GM18873 (cell line): ENCODE measurements around the gene VCP.

Experiments
- ATAC-seq: cut with Tn5 transposase; IDR thresholded peaks from one replicate; pipeline ENCODE4 v1.9.1; 2021; ENCODE audit warnings: mild to moderate bottlenecking, moderate library complexity, moderate number of reproducible peaks; ENCODE audit not compliant: unreplicated experiment, low FRiP score

VCP gene

GRCh38 chr9:35104586-35104985, 32.2 kb upstream of the VCP start:
- no peak for ATAC-seq

GRCh38 chr9:35103660-35104191, 31.3 kb upstream of the VCP start:
- ATAC-seq: no peak

GRCh38 chr9:35102769-35103659, 30.6 kb upstream of the VCP start, which contains the start of gene STOML2:
STOML2 (minus strand) TSS chr9:35103131; CDS start chr9:35103094, 37 bp downstream.
- peak; percentile 88 for ATAC-seq

- ATAC-seq: no peak
These were observed 30.0 kb upstream of the VCP start for GRCh38 chr9:35102465-35102768.

- no peak for ATAC-seq
These were observed 25.1 kb upstream of the VCP start for GRCh38 chr9:35097573-35097972.

GRCh38 chr9:35096035-35096849, 23.8 kb upstream of the VCP start, which contains the start of gene PIGO:
PIGO (minus strand) TSS chr9:35096591; CDS start chr9:35095565, 1,026 bp downstream.
- peak; percentile 64 for ATAC-seq

- no peak for ATAC-seq
These were observed 19.1 kb upstream of the VCP start for GRCh38 chr9:35091536-35091935.

- no peak for ATAC-seq
These were observed 17.0 kb upstream of the VCP start for GRCh38 chr9:35089434-35089833.

- no peak for ATAC-seq
These were observed 12.7 kb upstream of the VCP start for GRCh38 chr9:35085078-35085477.

GRCh38 chr9:35079426-35080341, 7.3 kb upstream of the VCP start, which contains the start of gene FANCG:
FANCG (minus strand) TSS chr9:35079942; CDS start chr9:35079524, 418 bp downstream.
- ATAC-seq: peak; percentile 74

GRCh38 chr9:35079041-35079425, 6.6 kb upstream of the VCP start:
- peak; percentile 2 for ATAC-seq

- no peak for ATAC-seq
These were observed 5.6 kb upstream of the VCP start for GRCh38 chr9:35078066-35078465.

GRCh38 chr9:35076848-35077247, 4.4 kb upstream of the VCP start:
- no peak for ATAC-seq

GRCh38 chr9:35075358-35075757, 2.9 kb upstream of the VCP start:
- no peak for ATAC-seq

- no peak for ATAC-seq
These were observed 2.4 kb upstream of the VCP start for GRCh38 chr9:35074791-35075190.

GRCh38 chr9:35074141-35074540, 1.7 kb upstream of the VCP start:
- ATAC-seq: no peak

- ATAC-seq: no peak
These were observed 821 bp upstream of the VCP start for GRCh38 chr9:35073279-35073612.

- ATAC-seq: peak; percentile 31
These were observed 488 bp downstream of the VCP start for GRCh38 chr9:35071814-35072460.
